Stomach (tissue), 4 donors: ENCODE data around the gene STK17B.

ENCODE experiments used
- POLR2A ChIP-seq, 4 donors: fragments of 450-650 bp; IDR thresholded peaks; one replicate each; pipeline ENCODE4 v1.6.1; 2016; ENCODE audit warnings: antibody characterized with exemption in 4 of 4, control low read depth in 2 of 4, mild to moderate bottlenecking in 1 of 4, moderate library complexity in 1 of 4
- POLR2AphosphoS5 ChIP-seq, 3 donors: sonication (generic); formaldehyde crosslinking; IDR thresholded peaks; one replicate each; pipeline ENCODE4 v1.6.1; 2016; ENCODE audit warnings: antibody characterized with exemption in 3 of 3
- TF ChIP-seq, protein P1 (sequence below), 7 experiments: fragments of 450-650 bp in 4 of 7; fragments of 200-600 bp in 3 of 7; sonication (generic) in 3 of 7; IDR thresholded peaks; one replicate each; pipeline ENCODE4 v1.5.1; 2016 to 2019; ENCODE audit warnings: antibody characterized with exemption in 7 of 7, control low read depth in 2 of 7, mild to moderate bottlenecking in 1 of 7

DNA sequence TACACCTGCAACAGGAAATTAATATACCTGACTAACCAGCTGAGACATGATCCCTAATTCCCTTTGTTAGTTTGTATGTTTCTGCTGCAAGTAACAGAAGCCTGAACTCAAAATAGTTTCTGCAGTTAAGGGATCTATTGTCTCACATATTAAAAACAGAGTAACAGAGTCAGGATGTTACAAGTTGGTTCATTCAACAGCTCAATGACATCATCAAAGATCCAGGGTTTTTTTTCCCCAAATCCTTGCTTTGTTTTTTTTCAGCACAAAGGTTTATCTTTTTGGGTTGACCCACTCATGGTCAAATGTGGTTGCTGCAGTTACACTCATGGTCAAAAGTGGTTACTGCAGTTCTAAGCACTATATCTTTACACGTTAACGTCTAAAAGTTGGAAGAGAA is 67.8 kb downstream of the STK17B start:
- no peak for TF ChIP-seq POLR2A (IDR thresholded peaks at IDR 0.05)
- TF ChIP-seq, protein P1, sequence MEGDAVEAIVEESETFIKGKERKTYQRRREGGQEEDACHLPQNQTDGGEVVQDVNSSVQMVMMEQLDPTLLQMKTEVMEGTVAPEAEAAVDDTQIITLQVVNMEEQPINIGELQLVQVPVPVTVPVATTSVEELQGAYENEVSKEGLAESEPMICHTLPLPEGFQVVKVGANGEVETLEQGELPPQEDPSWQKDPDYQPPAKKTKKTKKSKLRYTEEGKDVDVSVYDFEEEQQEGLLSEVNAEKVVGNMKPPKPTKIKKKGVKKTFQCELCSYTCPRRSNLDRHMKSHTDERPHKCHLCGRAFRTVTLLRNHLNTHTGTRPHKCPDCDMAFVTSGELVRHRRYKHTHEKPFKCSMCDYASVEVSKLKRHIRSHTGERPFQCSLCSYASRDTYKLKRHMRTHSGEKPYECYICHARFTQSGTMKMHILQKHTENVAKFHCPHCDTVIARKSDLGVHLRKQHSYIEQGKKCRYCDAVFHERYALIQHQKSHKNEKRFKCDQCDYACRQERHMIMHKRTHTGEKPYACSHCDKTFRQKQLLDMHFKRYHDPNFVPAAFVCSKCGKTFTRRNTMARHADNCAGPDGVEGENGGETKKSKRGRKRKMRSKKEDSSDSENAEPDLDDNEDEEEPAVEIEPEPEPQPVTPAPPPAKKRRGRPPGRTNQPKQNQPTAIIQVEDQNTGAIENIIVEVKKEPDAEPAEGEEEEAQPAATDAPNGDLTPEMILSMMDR (IDR thresholded peaks at IDR 0.05) = no peak
- no peak for TF ChIP-seq POLR2AphosphoS5 (IDR thresholded peaks at IDR 0.05)
